Measurements from ENCODE around the gene ERAS.
"Not testable (repeated sequence)": the region's sequence is repeated elsewhere in the genome, so short reads cannot be mapped to it uniquely, and the experiment has no call there.

ERAS gene

GRCh38 chrX:48801280-48802088 is 24.8 kb upstream of the ERAS start, which contains the start of gene HDAC6:
Gene HDAC6 (plus strand): TSS chrX:48802067. CDS start chrX:48802693, 626 bp downstream.
- TF ChIP-seq JUND (IDR thresholded peaks at IDR 0.05; ENCODE audit: low read depth): no peak
- DNase-seq (ENCODE audit: low read depth in 1 of 2, low spot score in 1 of 2): peak; percentile 87 to 99
- in situ Hi-C loops (cut with HindIII; ENCODE audit: low pct_unique_long_range_greater_than_20kb, low sequenced_read_pairs): no loop called here

GRCh38 chrX:48802089-48802904 is 24.0 kb upstream of the ERAS start:
- peak; percentile 76 to 94 for DNase-seq (ENCODE audit: low read depth in 1 of 2, low spot score in 1 of 2)
- TF ChIP-seq JUND (IDR thresholded peaks at IDR 0.05; ENCODE audit: low read depth): no peak
- in situ Hi-C loops (cut with HindIII; ENCODE audit: low pct_unique_long_range_greater_than_20kb, low sequenced_read_pairs): no loop called here

- in situ Hi-C loops (cut with HindIII; ENCODE audit: low pct_unique_long_range_greater_than_20kb, low sequenced_read_pairs): no loop called here
- TF ChIP-seq JUND (IDR thresholded peaks at IDR 0.05; ENCODE audit: low read depth): no peak
- peak in 1 of 2 experiments; percentile 15 for DNase-seq (ENCODE audit: low read depth in 1 of 2, low spot score in 1 of 2)
Measured at GRCh38 chrX:48802905-48803200, 23.5 kb upstream of the ERAS start.

- in situ Hi-C loops (cut with HindIII; ENCODE audit: low pct_unique_long_range_greater_than_20kb, low sequenced_read_pairs): no loop called here
- TF ChIP-seq JUND (IDR thresholded peaks at IDR 0.05; ENCODE audit: low read depth): no peak
- DNase-seq (ENCODE audit: low read depth in 1 of 2, low spot score in 1 of 2): no peak
Measured at GRCh38 chrX:48806081-48806480, 20.2 kb upstream of the ERAS start.

- no peak for DNase-seq (ENCODE audit: low read depth in 1 of 2, low spot score in 1 of 2)
- in situ Hi-C loops (cut with HindIII; ENCODE audit: low pct_unique_long_range_greater_than_20kb, low sequenced_read_pairs): no loop called here
- TF ChIP-seq JUND (IDR thresholded peaks at IDR 0.05; ENCODE audit: low read depth): no peak
Measured at GRCh38 chrX:48813644-48814043, 12.7 kb upstream of the ERAS start.

- in situ Hi-C loops (cut with HindIII; ENCODE audit: low pct_unique_long_range_greater_than_20kb, low sequenced_read_pairs): no loop called here
- TF ChIP-seq JUND (IDR thresholded peaks at IDR 0.05; ENCODE audit: low read depth): no peak
- DNase-seq (ENCODE audit: low read depth in 1 of 2, low spot score in 1 of 2): no peak
Measured at GRCh38 chrX:48814722-48815121, 11.6 kb upstream of the ERAS start.

GRCh38 chrX:48815266-48815665 is 11.0 kb upstream of the ERAS start:
- in situ Hi-C loops (cut with HindIII; ENCODE audit: low pct_unique_long_range_greater_than_20kb, low sequenced_read_pairs): no loop called here
- TF ChIP-seq JUND (IDR thresholded peaks at IDR 0.05; ENCODE audit: low read depth): no peak
- DNase-seq (ENCODE audit: low read depth in 1 of 2, low spot score in 1 of 2): no peak

- no peak for TF ChIP-seq JUND (IDR thresholded peaks at IDR 0.05; ENCODE audit: low read depth)
- no peak for DNase-seq (ENCODE audit: low read depth in 1 of 2, low spot score in 1 of 2)
- in situ Hi-C loops (cut with HindIII; ENCODE audit: low pct_unique_long_range_greater_than_20kb, low sequenced_read_pairs): no loop called here
Measured at GRCh38 chrX:48816014-48816810, 10.1 kb upstream of the ERAS start.

GRCh38 chrX:48818098-48818497 is 8.2 kb upstream of the ERAS start:
- in situ Hi-C loops (cut with HindIII; ENCODE audit: low pct_unique_long_range_greater_than_20kb, low sequenced_read_pairs): no loop called here
- DNase-seq (ENCODE audit: low read depth in 1 of 2, low spot score in 1 of 2): no peak
- TF ChIP-seq JUND (IDR thresholded peaks at IDR 0.05; ENCODE audit: low read depth): no peak

- TF ChIP-seq JUND (IDR thresholded peaks at IDR 0.05; ENCODE audit: low read depth): no peak
- no peak for DNase-seq (ENCODE audit: low read depth in 1 of 2, low spot score in 1 of 2)
- in situ Hi-C loops (cut with HindIII; ENCODE audit: low pct_unique_long_range_greater_than_20kb, low sequenced_read_pairs): no loop called here
Measured at GRCh38 chrX:48818866-48819265, 7.4 kb upstream of the ERAS start.

- in situ Hi-C loops (cut with HindIII; ENCODE audit: low pct_unique_long_range_greater_than_20kb, low sequenced_read_pairs); DNase-seq (ENCODE audit: low read depth in 1 of 2, low spot score in 1 of 2): not testable (repeated sequence)
Measured at GRCh38 chrX:48819394-48819793, 6.9 kb upstream of the ERAS start.

- in situ Hi-C loops (cut with HindIII; ENCODE audit: low pct_unique_long_range_greater_than_20kb, low sequenced_read_pairs): no loop called here
- DNase-seq (ENCODE audit: low read depth in 1 of 2, low spot score in 1 of 2): no peak
- TF ChIP-seq JUND (IDR thresholded peaks at IDR 0.05; ENCODE audit: low read depth): no peak
Measured at GRCh38 chrX:48823053-48823452, 3.3 kb upstream of the ERAS start.

- in situ Hi-C loops (cut with HindIII; ENCODE audit: low pct_unique_long_range_greater_than_20kb, low sequenced_read_pairs): no loop called here
- DNase-seq (ENCODE audit: low read depth in 1 of 2, low spot score in 1 of 2): no peak
- no peak for TF ChIP-seq JUND (IDR thresholded peaks at IDR 0.05; ENCODE audit: low read depth)
Measured at GRCh38 chrX:48824066-48824465, 2.2 kb upstream of the ERAS start.
